ENCODE measurements around the gene DIPK1B. TPM values are rescaled to one million over a fixed set of nuclear protein-coding genes. Genes with fewer than 3 reads are reported as not detected.

The DIPK1B gene
- total and polyA plus RNA-seq, 2 experiments from 2014 or later, result 18.7 to 60.0 TPM

GRCh38 chr9:136754059-136754572, 41.7 kb downstream of the DIPK1B start (continued):
- no peak for TF ChIP-seq ZNF462 (CRISPR knock-in tag; IDR thresholded peaks at IDR 0.05)
- no peak for TF ChIP-seq JUNB (IDR thresholded peaks at IDR 0.05; ENCODE audit: unreplicated experiment)

- no peaks in the 10 kb centered on the region for H3K4me1 ChIP-seq (ENCODE audit: insufficient read depth)
- no peaks in the 10 kb centered on the region for H3F3A ChIP-seq (replicated peaks; ENCODE audit: low read depth)
- peaks cover 5% of the 10 kb centered on the region for H3K27me3 Mint-ChIP-seq (ENCODE audit: insufficient read depth, low read depth, poor library complexity)
- TF ChIP-seq STAT1 (IDR thresholded peaks at IDR 0.05; ENCODE audit: unreplicated experiment), result no peak
- no peak for TF ChIP-seq ZNF114 (CRISPR knock-in tag; IDR thresholded peaks at IDR 0.05)
- TF ChIP-seq EZH2phosphoT487 (IDR thresholded peaks at IDR 0.05; ENCODE audit: unreplicated experiment), result no peak
- TF ChIP-seq ETS1 (IDR thresholded peaks at IDR 0.05), result no peak
- no peak for TF ChIP-seq NANOG (IDR thresholded peaks at IDR 0.05; ENCODE audit: borderline replicate concordance)
- no peak for TF ChIP-seq REST (IDR thresholded peaks at IDR 0.05; ENCODE audit: unreplicated experiment)
- TF ChIP-seq CTCF (conservative IDR thresholded peaks at IDR 0.05; ENCODE audit: low read depth in 2 of 2), result no peak
- no peak for TF ChIP-seq CREB1 (CRISPR knock-in tag; IDR thresholded peaks at IDR 0.05; ENCODE audit: low read depth)
- no peak overlapping the region for H3K4me3 Mint-ChIP-seq
- H3K27ac Mint-ChIP-seq, result no peak overlapping the region
- H3K36me3 Mint-ChIP-seq (ENCODE audit: low read depth), result peaks cover 3% of the 10 kb centered on the region; the same call in 2 of the 3 replicates
- peak; percentile 59 for DNase-seq (ENCODE audit: low spot score)
- H4K20me1 ChIP-seq (replicated peaks; ENCODE audit: insufficient read depth), result no peaks in the 10 kb centered on the region
- H3K4me2 ChIP-seq, result no peak overlapping the region
- no peak overlapping the region for H3K27ac ChIP-seq (ENCODE audit: low read depth)
- no peaks in the 10 kb centered on the region; the same call in 2 of the 3 replicates for H3K4me1 Mint-ChIP-seq
- H3K9me2 ChIP-seq (ENCODE audit: insufficient read depth), result no peaks in the 10 kb centered on the region
- H3K27me3 ChIP-seq (ENCODE audit: insufficient read depth), result no peaks in the 10 kb centered on the region
- no peaks in the 10 kb centered on the region for H3K79me2 ChIP-seq (replicated peaks; ENCODE audit: insufficient read depth)
- H3K9me3 Mint-ChIP-seq, result peaks cover 28% of the 10 kb centered on the region
- no peaks in the 10 kb centered on the region for H3K36me3 ChIP-seq (ENCODE audit: insufficient read depth)
- H3K4me3 ChIP-seq, result no peak overlapping the region
- H2AFZ ChIP-seq, result 0 out of 2 replicates have a peak overlapping the region, but pooled peaks have one; percentile 66
- ATAC-seq, result peak; percentile 77
Observed at GRCh38 chr9:136754626-136755301, 42.4 kb downstream of the DIPK1B start.

All from GM23338 (cell line).